HL-60/S4 treated with retinoic acid at 250 ng/mL for 4 days and 3 days (cell line): ENCODE data around the gene LMCD1.
"Not testable (repeated sequence)": the region's sequence is repeated elsewhere in the genome, so short reads cannot be mapped to it uniquely, and the experiment has no call there.

Experiments used
- in situ Hi-C: fragments of 300-500 bp; cut with MboI; formaldehyde crosslinking; loops from 2 replicates; pipeline ENCODE4 v1.7.0; 2022; ENCODE audit warnings: low sequenced_read_pairs

LMCD1 gene

GRCh38 chr3:8579943-8580342 is 78.3 kb downstream of the LMCD1 start:
- in situ Hi-C loops, result no loop called here

GRCh38 chr3:8580434-8580833 is 78.8 kb downstream of the LMCD1 start:
- in situ Hi-C loops, result not testable (repeated sequence)

GRCh38 chr3:8581373-8581772 is 79.8 kb downstream of the LMCD1 start:
- in situ Hi-C loops, result no loop called here

GRCh38 chr3:8581806-8582445 is 80.3 kb downstream of the LMCD1 start:
- in situ Hi-C loops, result no loop called here

- in situ Hi-C loops, result no loop called here
Observed at GRCh38 chr3:8584661-8585060, 83.0 kb downstream of the LMCD1 start.

GRCh38 chr3:8589880-8590556 is 88.4 kb downstream of the LMCD1 start:
- in situ Hi-C loops, result no loop called here

- in situ Hi-C loops, result no loop called here
Observed at GRCh38 chr3:8593021-8593827, 91.6 kb downstream of the LMCD1 start.

GRCh38 chr3:8595252-8595651 is 93.6 kb downstream of the LMCD1 start:
- in situ Hi-C loops, result no loop called here

- in situ Hi-C loops, result no loop called here
Observed at GRCh38 chr3:8595695-8596115, 94.1 kb downstream of the LMCD1 start.

- in situ Hi-C loops, result no loop called here
Observed at GRCh38 chr3:8596321-8597218, 94.9 kb downstream of the LMCD1 start.

GRCh38 chr3:8597219-8597853 is 95.7 kb downstream of the LMCD1 start:
- in situ Hi-C loops, result no loop called here

- in situ Hi-C loops, result no loop called here
Observed at GRCh38 chr3:8599146-8599545, 97.5 kb downstream of the LMCD1 start.

- in situ Hi-C loops, result no loop called here
Observed at GRCh38 chr3:8600457-8600856, 98.8 kb downstream of the LMCD1 start.

GRCh38 chr3:8603115-8603710 is 101.6 kb downstream of the LMCD1 start:
- in situ Hi-C loops, result no loop called here

- in situ Hi-C loops, result no loop called here
Observed at GRCh38 chr3:8604006-8604405, 102.4 kb downstream of the LMCD1 start.

GRCh38 chr3:8604988-8605387 is 103.4 kb downstream of the LMCD1 start:
- in situ Hi-C loops, result no loop called here

- in situ Hi-C loops, result no loop called here
Observed at GRCh38 chr3:8606701-8607231, 105.1 kb downstream of the LMCD1 start.

- in situ Hi-C loops, result no loop called here
Observed at GRCh38 chr3:8607234-8608040, 105.8 kb downstream of the LMCD1 start.
